ENCODE results near the gene RIPOR3.

GRCh38 chr20:50690650-50691572, at the start of gene RIPOR3:
- TF ChIP-seq CTCF (IDR thresholded peaks at IDR 0.05) (no peak), POLR2A (IDR thresholded peaks at IDR 0.05) (no peak)
